ENCODE measurements around the gene SLC35F6. TPM values are rescaled to one million over a fixed set of nuclear protein-coding genes. Genes with fewer than 3 reads are reported as not detected.

Gene SLC35F6
- total and polyA plus RNA-seq, 11 donors, result 14.4 to 70.5 (median 27.2) TPM

DNA sequence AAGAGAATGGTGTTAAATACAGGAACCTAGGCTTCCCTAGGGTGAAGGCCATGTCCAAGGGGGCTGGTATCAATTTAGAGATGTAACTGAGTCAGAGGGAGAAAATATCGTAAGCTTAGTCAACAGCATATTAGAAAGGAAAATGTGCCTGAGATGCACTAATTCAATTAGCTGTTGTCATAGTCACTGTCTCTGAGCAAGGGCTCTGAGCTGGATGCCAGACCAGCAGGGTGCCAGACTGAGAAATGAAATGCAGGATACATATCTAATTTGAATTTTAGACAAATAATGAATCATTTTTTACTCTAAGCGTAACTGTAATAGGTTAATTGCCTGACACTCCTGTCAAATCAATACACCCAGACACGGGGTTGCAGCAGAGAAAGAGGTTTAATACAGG, 11.4 kb upstream of the SLC35F6 start:
- Histone ChIP-seq H3K36me3 (no peaks in the 10 kb centered on the region), H3K9me3 (no peaks in the 10 kb centered on the region), H3K4me3 (no peak overlapping the region), H3K4me1 (peaks cover 0 to 5% (median 2%) of the 10 kb centered on the region in 12 donors), H3K27me3 (no peaks in the 10 kb centered on the region), H3K27ac (no peak overlapping the region)
- 85 to 90% (median 86%) methylated on average over 3 of the region's 3 CpGs for WGBS, 4 donors
- no peak for DNase-seq
- TF ChIP-seq POLR2A (IDR thresholded peaks at IDR 0.05), result no peak
- TF ChIP-seq, protein P1, sequence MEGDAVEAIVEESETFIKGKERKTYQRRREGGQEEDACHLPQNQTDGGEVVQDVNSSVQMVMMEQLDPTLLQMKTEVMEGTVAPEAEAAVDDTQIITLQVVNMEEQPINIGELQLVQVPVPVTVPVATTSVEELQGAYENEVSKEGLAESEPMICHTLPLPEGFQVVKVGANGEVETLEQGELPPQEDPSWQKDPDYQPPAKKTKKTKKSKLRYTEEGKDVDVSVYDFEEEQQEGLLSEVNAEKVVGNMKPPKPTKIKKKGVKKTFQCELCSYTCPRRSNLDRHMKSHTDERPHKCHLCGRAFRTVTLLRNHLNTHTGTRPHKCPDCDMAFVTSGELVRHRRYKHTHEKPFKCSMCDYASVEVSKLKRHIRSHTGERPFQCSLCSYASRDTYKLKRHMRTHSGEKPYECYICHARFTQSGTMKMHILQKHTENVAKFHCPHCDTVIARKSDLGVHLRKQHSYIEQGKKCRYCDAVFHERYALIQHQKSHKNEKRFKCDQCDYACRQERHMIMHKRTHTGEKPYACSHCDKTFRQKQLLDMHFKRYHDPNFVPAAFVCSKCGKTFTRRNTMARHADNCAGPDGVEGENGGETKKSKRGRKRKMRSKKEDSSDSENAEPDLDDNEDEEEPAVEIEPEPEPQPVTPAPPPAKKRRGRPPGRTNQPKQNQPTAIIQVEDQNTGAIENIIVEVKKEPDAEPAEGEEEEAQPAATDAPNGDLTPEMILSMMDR (IDR thresholded peaks at IDR 0.05), result no peak
- intact Hi-C loops (cut with DNase I), result no loop called here
- no peak for ATAC-seq

DNA sequence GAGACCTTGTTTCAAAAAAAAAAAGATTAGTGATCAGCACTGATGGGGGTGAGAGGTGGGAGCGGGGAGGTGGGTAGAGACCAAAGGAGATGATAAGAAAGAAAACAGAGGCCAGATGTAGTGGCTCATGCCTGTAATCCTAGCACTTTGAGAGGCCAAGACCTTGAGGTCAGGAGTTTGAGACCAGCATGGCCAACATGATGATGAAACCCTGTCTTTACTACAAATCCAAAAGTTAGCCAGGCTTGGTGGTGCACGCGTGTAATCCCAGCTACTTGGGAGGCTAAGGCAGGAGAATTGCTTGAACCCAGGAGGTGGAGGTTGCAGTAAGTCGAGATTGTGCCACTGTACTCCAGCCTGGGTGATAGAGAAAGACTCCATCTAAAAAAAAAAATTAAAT, 9.5 kb upstream of the SLC35F6 start:
- no peak for ATAC-seq
- no peak overlapping the region for H3K27ac ChIP-seq
- 93 to 100% (median 96%) methylated on average over 4 of the region's 4 CpGs for WGBS, 4 donors

DNA sequence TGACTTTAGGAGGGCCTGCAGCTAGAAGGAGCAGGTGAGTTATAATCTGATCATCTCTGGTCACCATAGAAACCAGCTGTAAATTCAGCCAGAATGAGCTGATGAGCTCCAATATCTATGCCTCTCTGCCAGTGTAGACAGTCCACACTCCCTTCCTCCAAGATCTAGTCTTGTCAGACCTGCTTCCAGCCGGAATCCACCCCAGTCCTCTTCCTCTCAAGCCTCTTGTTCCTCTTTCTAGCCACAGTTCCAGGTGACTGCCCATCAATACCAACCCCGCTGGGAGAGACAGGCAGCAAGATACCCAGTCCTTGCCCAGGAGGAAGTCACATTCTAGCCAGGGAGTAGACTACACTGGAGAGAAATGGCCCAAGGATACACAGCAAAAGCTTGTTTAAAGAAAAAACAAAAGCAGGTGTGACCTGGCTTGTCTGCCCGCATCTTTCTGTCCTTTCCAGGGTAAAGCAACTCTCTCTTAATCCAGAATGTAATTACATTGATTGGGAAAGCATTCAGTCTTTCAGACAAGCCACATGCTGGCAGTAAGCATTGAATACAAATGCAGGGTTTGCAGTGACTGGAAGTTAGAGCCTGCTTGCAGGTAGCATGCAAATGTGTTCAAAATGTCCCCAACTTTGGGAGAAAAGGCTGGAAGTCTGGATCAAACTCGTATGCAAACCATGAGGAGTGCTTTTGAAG, 9.0 kb upstream of the SLC35F6 start:
- no peaks in the 10 kb centered on the region for H3K9me3 ChIP-seq
- no peak overlapping the region for H3K27ac ChIP-seq
- TF ChIP-seq, protein P1 (IDR thresholded peaks at IDR 0.05), result no peak
- no peak for TF ChIP-seq POLR2A (IDR thresholded peaks at IDR 0.05)
- H3K4me1 ChIP-seq, result peaks cover 0 to 17% (median 10%) of the 10 kb centered on the region in 12 donors
- H3K27me3 ChIP-seq, result no peaks in the 10 kb centered on the region
- 80 to 86% (median 86%) methylated on average over 4 of the region's 4 CpGs for WGBS, 4 donors
- DNase-seq (no peak), ATAC-seq (no peak)
- intact Hi-C loops (cut with DNase I), result no loop called here
- no peak overlapping the region for H3K4me3 ChIP-seq
- H3K36me3 ChIP-seq, result no peaks in the 10 kb centered on the region

More for the DNA sequence above, 9.5 kb upstream of the SLC35F6 start:
- Histone ChIP-seq H3K36me3 (no peaks in the 10 kb centered on the region), H3K27me3 (no peaks in the 10 kb centered on the region), H3K4me1 (peaks cover 0 to 17% (median 10%) of the 10 kb centered on the region in 12 donors), H3K9me3 (no peaks in the 10 kb centered on the region), H3K4me3 (no peak overlapping the region)
- TF ChIP-seq POLR2A (IDR thresholded peaks at IDR 0.05), result no peak
- TF ChIP-seq, protein P1 (IDR thresholded peaks at IDR 0.05), result no peak
- DNase-seq, result no peak
- intact Hi-C loops (cut with DNase I), result no loop called here

DNA sequence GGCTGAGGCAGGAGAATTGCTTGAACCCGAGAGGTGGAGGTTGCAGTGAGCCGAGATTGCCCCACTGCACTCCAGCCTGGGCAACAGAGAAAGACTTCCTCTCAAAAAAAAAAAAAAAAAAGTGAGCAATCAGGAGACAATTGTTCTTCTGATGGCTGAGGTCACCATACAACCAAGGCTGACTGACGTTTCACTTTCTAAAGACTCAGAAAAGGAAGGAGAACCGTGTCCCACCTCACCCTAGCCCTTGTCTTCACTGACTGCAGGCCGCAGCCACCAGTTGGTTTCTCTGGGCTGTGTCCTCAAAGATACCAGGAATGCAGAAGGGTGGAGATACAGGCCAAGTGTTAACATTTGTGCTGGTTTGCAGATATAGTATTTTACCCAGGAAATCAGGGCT, 7.7 kb upstream of the SLC35F6 start:
- WGBS, 4 donors, result 58 to 77% (median 70%) methylated on average over 5 of the region's 5 CpGs
- H3K27me3 ChIP-seq, result no peaks in the 10 kb centered on the region
- no peaks in the 10 kb centered on the region for H3K9me3 ChIP-seq
- H3K4me1 ChIP-seq, result peaks cover 0 to 17% (median 10%) of the 10 kb centered on the region in 12 donors
- peak overlapping the region in 3 of 12 donors; percentile 6 to 85 (median 22) for H3K27ac ChIP-seq
- H3K4me3 ChIP-seq, result no peak overlapping the region
- DNase-seq, result no peak
- ATAC-seq, result peak in 1 of 4 donors; percentile 51
- TF ChIP-seq POLR2A (IDR thresholded peaks at IDR 0.05), result no peak
- intact Hi-C loops (cut with DNase I), result no loop called here
- H3K36me3 ChIP-seq, result no peaks in the 10 kb centered on the region

Data from heart left ventricle (tissue), 16 donors.